OCI-LY7 (cell line): Measurements from ENCODE around the gene SUSD3. TPM values are rescaled to one million over a fixed set of nuclear protein-coding genes. Genes with fewer than 3 reads are reported as not detected.

ENCODE experiments used
- BruUV-seq: library from RNA; stranded (reverse); fragments of 400-500 nt; replicated peaks from 2 replicates; lab custom pipeline; 2021; lab: Mats Ljungman, UMichigan
- CTCF ChIA-PET: fragments of 300-600 bp; sonication (Branson Sonifier 250); formaldehyde crosslinking; loops from one replicate; lab custom pipeline; 2022; ENCODE audit warnings: antibody characterized with exemption; ENCODE audit not compliant: unreplicated experiment; lab: Charles Lee
- POLR2A ChIA-PET: fragments of 300-600 bp; sonication (Branson Sonifier 250); formaldehyde crosslinking; loops from one replicate; lab custom pipeline; 2022; ENCODE audit warnings: antibody characterized with exemption; lab: Charles Lee
- DNase-seq: peaks from one replicate; pipeline ENCODE4 v3.0.0-alpha.2; 2015; ENCODE audit warnings: low spot score
- H2AFZ ChIP-seq: fragments of 200-600 bp; sonication (generic), shearing (Covaris generic); 2 replicates; pipeline ENCODE4 v1.6.1; 2014; ENCODE audit warnings: mild to moderate bottlenecking, antibody characterized with exemption, low read length, moderate library complexity
- H3K27ac ChIP-seq: fragments of 200-600 bp; sonication (generic); 2 replicates; pipeline ENCODE4 v1.5.1; 2014; ENCODE audit warnings: mixed run types, low read depth, mild to moderate bottlenecking, moderate library complexity, low read length, inconsistent platforms; ENCODE audit not compliant: poor library complexity, severe bottlenecking
- H3K36me3 ChIP-seq: fragments of 200-600 bp; sonication (generic); 2 replicates; pipeline ENCODE4 v1.6.1; 2014; ENCODE audit warnings: mild to moderate bottlenecking, antibody characterized with exemption, low read length, moderate library complexity, mixed read lengths; ENCODE audit not compliant: insufficient read depth
- H3K4me1 ChIP-seq: fragments of 200-600 bp; sonication (generic); 2 replicates; pipeline ENCODE4 v1.5.1; 2014; ENCODE audit warnings: mild to moderate bottlenecking, low read length; ENCODE audit not compliant: insufficient read depth, poor library complexity, severe bottlenecking
- H3K4me2 ChIP-seq: fragments of 200-600 bp; sonication (generic); 2 replicates; pipeline ENCODE4 v1.6.1; 2014; ENCODE audit warnings: mild to moderate bottlenecking, low read length
- H3K4me3 ChIP-seq: fragments of 200-600 bp; sonication (generic); 2 replicates; pipeline ENCODE4 v1.5.1; 2014; ENCODE audit warnings: mild to moderate bottlenecking, low read depth, low read length; ENCODE audit not compliant: poor library complexity, severe bottlenecking
- H3K79me2 ChIP-seq: fragments of 200-600 bp; sonication (generic); 2 replicates; pipeline ENCODE4 v1.6.1; 2016; ENCODE audit warnings: low read depth, mild to moderate bottlenecking, low read length, moderate library complexity, mixed read lengths; ENCODE audit not compliant: insufficient read depth
- H3K9me2 ChIP-seq: fragments of 200-600 bp; sonication (generic); 2 replicates; pipeline ENCODE4 v1.6.1; 2016; ENCODE audit warnings: mild to moderate bottlenecking, low read length, mixed read lengths; ENCODE audit not compliant: insufficient read depth
- H3K9me3 ChIP-seq: fragments of 200-600 bp; sonication (generic); 2 replicates; pipeline ENCODE4 v1.6.1; 2014; ENCODE audit warnings: mild to moderate bottlenecking, mixed run types, low read length, mixed read lengths
- H4K20me1 ChIP-seq: fragments of 200-600 bp; sonication (generic); 2 replicates; pipeline ENCODE4 v1.6.1; 2014; ENCODE audit warnings: mild to moderate bottlenecking, antibody characterized with exemption, low read length, moderate library complexity, mixed read lengths; ENCODE audit not compliant: insufficient read depth
- EZH2phosphoT487 ChIP-seq: fragments of 200-600 bp; sonication (generic); IDR thresholded peaks from 2 replicates; pipeline ENCODE4 v1.6.1; 2018; ENCODE audit warnings: low read depth, borderline replicate concordance, mild to moderate bottlenecking, mixed run types, antibody characterized with exemption, low read length, moderate library complexity, mixed read lengths
- intact Hi-C: fragments of 100-400 bp; cut with micrococcal nuclease; formaldehyde crosslinking; loops from one replicate; pipeline ENCODE4 v1.10.0; 2022; ENCODE audit not compliant: unreplicated experiment
- total RNA-seq, 2 experiments: library from RNA; depleted of rRNA in 1 of 2; stranded (reverse); fragments of >200 nt in 1 of 2; shearing (Covaris generic) in 1 of 2; gene quantifications; 2 replicates each; pipeline ENCODE4 v1.2.3, GENCODE V29; 2014 to 2022
- TF ChIP-seq, protein P1 (sequence below): fragments of 200-600 bp; sonication (generic); conservative IDR thresholded peaks from 2 replicates; pipeline ENCODE4 v1.5.1; 2014; ENCODE audit warnings: mild to moderate bottlenecking, antibody characterized with exemption, low read length, moderate library complexity, mixed read lengths

Gene SUSD3
- total RNA-seq, 2 experiments from 2014 or later, result 94.1 to 201 TPM

DNA sequence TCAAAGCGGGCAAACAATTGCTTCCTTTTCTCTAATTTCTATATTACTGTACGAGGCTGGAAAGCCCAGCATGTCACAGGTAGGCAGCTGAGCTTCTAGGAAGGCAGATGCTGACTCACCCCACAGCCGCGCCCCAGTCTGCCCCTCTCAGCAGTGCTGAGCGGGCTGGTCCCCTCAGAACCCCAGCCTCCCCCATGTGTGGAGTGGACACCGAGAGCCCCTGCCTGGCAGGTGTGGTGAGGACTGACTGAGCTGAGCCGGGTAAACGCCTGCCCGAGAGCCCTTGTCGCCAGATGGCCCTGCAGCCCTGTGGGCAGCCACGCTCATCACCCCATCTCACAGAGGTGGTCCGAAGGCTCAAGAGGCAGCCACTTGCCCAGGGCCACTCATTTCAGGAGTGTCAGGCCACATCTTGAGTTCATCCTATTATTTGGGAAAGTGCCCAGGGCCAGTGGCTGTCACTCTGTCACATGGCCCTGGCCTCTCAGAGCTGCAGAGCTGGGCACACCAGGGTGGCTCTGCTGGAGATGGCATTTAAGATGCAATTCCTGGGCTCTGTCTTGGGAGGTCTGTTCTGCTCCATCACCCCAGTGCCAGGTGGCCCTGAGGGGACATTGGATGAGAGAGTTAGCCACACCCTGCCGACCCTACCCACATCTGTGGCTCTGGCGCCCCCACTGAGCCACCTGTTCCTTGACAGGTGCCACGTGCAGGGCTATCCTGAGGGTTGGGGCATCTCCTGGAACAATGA, 50.0 kb downstream of the SUSD3 start:
- no TSS peak for BruUV-seq
- TF ChIP-seq, protein P1, sequence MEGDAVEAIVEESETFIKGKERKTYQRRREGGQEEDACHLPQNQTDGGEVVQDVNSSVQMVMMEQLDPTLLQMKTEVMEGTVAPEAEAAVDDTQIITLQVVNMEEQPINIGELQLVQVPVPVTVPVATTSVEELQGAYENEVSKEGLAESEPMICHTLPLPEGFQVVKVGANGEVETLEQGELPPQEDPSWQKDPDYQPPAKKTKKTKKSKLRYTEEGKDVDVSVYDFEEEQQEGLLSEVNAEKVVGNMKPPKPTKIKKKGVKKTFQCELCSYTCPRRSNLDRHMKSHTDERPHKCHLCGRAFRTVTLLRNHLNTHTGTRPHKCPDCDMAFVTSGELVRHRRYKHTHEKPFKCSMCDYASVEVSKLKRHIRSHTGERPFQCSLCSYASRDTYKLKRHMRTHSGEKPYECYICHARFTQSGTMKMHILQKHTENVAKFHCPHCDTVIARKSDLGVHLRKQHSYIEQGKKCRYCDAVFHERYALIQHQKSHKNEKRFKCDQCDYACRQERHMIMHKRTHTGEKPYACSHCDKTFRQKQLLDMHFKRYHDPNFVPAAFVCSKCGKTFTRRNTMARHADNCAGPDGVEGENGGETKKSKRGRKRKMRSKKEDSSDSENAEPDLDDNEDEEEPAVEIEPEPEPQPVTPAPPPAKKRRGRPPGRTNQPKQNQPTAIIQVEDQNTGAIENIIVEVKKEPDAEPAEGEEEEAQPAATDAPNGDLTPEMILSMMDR, result no peak
- no peak for TF ChIP-seq EZH2phosphoT487
- Histone ChIP-seq H3K4me1 (peaks cover 33% of the 10 kb centered on the region), H3K4me3 (no peak overlapping the region), H3K36me3 (no peaks in the 10 kb centered on the region), H3K9me2 (no peaks in the 10 kb centered on the region), H3K9me3 (peaks cover 11% of the 10 kb centered on the region; the same call in 1 of the 2 replicates), H4K20me1 (no peaks in the 10 kb centered on the region), H3K27ac (no peak overlapping the region), H3K4me2 (0 out of 2 replicates have a peak overlapping the region, but pooled peaks have one; percentile 5), H2AFZ (peak overlapping the region; percentile 54; the same call in 1 of the 2 replicates), H3K79me2 (no peaks in the 10 kb centered on the region)
- ChIA-PET POLR2A (interaction anchor here (0.5 to 1.1 kb wide), 2 partner anchors 49 to 119 kb away, joined by 3 read pairs; no protein-coding TSS in a partner anchor), CTCF (interaction anchor here (0.7 kb wide), 1 partner anchor 111 kb away, joined by 3 read pairs; no protein-coding TSS in a partner anchor)
- intact Hi-C loops, result loop anchor here (1.0 to 10.0 kb wide), 9 partner anchors 38 to 856 kb away; no protein-coding TSS in a partner anchor
- DNase-seq, result peak; percentile 29

DNA sequence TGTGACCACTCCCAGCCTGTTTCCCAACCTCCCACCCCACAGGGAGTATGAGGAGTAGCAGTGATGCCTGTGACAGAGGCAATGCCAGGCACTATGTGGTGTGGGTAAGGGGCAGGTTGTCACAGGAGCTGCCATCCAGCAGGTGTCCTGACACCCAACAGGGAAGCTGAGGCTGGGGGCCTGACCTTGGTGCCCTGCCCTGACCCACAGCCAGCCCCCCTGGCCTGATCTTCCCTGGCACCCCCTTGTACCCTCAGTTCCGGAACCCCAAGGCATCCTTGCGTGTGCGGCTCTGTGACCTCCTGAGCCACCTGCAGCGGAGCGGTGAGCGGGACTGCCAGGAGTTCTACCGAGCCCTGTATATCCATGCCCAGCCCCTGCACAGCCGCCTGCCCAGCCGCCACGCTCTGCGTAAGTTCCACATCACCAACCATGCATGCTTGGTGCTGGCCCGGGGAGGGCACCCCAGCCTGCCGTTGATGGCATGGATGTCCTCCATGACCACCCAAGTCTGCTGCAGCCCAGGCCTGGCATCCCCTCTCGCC, 51.9 kb downstream of the SUSD3 start:
- ChIA-PET CTCF (no interaction called here), POLR2A (no interaction called here)
- no peak overlapping the region for H3K4me2 ChIP-seq
- H3K27ac ChIP-seq, result no peak overlapping the region
- H3K9me2 ChIP-seq, result no peaks in the 10 kb centered on the region
- no TSS peak for BruUV-seq
- no peak overlapping the region for H3K4me3 ChIP-seq
- H3K79me2 ChIP-seq, result no peaks in the 10 kb centered on the region
- no peak overlapping the region for H2AFZ ChIP-seq
- no peaks in the 10 kb centered on the region for H4K20me1 ChIP-seq
- no peak for DNase-seq
- H3K9me3 ChIP-seq, result no peaks in the 10 kb centered on the region
- TF ChIP-seq, protein P1, result no peak
- TF ChIP-seq EZH2phosphoT487, result no peak
- peaks cover 36% of the 10 kb centered on the region for H3K4me1 ChIP-seq
- H3K36me3 ChIP-seq, result no peaks in the 10 kb centered on the region
- intact Hi-C loops, result no loop called here

DNA sequence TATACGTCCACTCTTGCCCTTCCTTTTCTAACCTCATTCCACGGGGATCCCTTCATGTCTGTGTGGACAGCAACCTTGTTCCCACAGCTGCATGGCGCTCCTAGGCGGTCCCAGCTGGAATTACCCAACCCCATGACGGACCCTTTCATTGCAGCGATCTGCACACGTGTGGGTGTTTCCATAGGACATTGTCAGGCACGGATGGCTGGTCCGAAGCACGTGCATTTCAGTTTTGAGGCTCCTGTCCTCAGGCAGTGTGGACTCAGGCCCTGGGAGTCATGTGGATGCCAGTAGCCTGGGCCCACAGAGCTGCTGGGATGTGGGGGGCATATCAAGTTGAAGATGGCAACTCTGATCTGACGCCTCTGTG, 52.5 kb downstream of the SUSD3 start:
- intact Hi-C loops, result no loop called here

More for the DNA sequence above, 52.5 kb downstream of the SUSD3 start:
- Histone ChIP-seq H3K9me3 (no peaks in the 10 kb centered on the region), H3K4me2 (no peak overlapping the region), H3K79me2 (no peaks in the 10 kb centered on the region), H4K20me1 (no peaks in the 10 kb centered on the region), H3K36me3 (no peaks in the 10 kb centered on the region), H3K4me3 (no peak overlapping the region), H3K27ac (no peak overlapping the region), H2AFZ (no peak overlapping the region), H3K4me1 (peaks cover 36% of the 10 kb centered on the region), H3K9me2 (no peaks in the 10 kb centered on the region)
- no peak for DNase-seq
- no TSS peak for BruUV-seq
- ChIA-PET CTCF (no interaction called here), POLR2A (no interaction called here)
- TF ChIP-seq, protein P1, result no peak
- TF ChIP-seq EZH2phosphoT487, result no peak
